GM12873 (cell line): ENCODE measurements around the gene THAP5.

Experiments used
- CTCF ChIP-seq: IDR thresholded peaks from 2 replicates; pipeline ENCODE4 v1.5.1; 2012; ENCODE audit warnings: low read depth, mild to moderate bottlenecking, moderate library complexity, low read length, control low read depth; ENCODE audit not compliant: insufficient read depth; ENCODE audit errors: missing control alignments

The THAP5 gene

GRCh38 chr7:108581655-108582491 lies 12.4 kb upstream of the THAP5 start:
- no peak for TF ChIP-seq CTCF

GRCh38 chr7:108580298-108580697 lies 10.8 kb upstream of the THAP5 start:
- no peak for TF ChIP-seq CTCF

- TF ChIP-seq CTCF: no peak
Observed at GRCh38 chr7:108578937-108579336, 9.4 kb upstream of the THAP5 start.

- no peak for TF ChIP-seq CTCF
Observed at GRCh38 chr7:108576116-108576515, 6.6 kb upstream of the THAP5 start.

GRCh38 chr7:108575156-108575555 lies 5.7 kb upstream of the THAP5 start:
- TF ChIP-seq CTCF: no peak

- TF ChIP-seq CTCF: no peak
Observed at GRCh38 chr7:108572480-108572879, 3.0 kb upstream of the THAP5 start.

GRCh38 chr7:108570146-108570755 lies 745 bp upstream of the THAP5 start:
- TF ChIP-seq CTCF: no peak
